SK-N-SH (cell line): ENCODE results near the gene PLTP. TPM values are rescaled to one million over a fixed set of nuclear protein-coding genes. Genes with fewer than 3 reads are reported as not detected.

Source experiments
- CTCF ChIA-PET: fragments of 300-600, 350-600 bp; formaldehyde crosslinking; extraction: SDS; loops from one replicate; lab custom pipeline; 2021; lab: Yijun Ruan, JAX
- POLR2A ChIA-PET: fragments of 350-600 bp; sonication (Branson Sonifier 250); formaldehyde crosslinking; extraction: SDS; loops from one replicate; lab custom pipeline; 2020; ENCODE audit warnings: antibody characterized with exemption, inconsistent platforms; lab: Yijun Ruan, JAX
- DNase-seq: peaks from one replicate; pipeline ENCODE4 v3.0.0; 2012
- H2AFZ ChIP-seq: fragments of 200-600 bp; sonication (generic); 2 replicates; pipeline ENCODE4 v1.8.1; 2016; ENCODE audit warnings: antibody characterized with exemption, mild to moderate bottlenecking, low read depth
- H3F3A ChIP-seq: fragments of 200-600 bp; sonication (generic); replicated peaks from 2 replicates; pipeline ENCODE3; 2016; ENCODE audit warnings: antibody characterized with exemption, mild to moderate bottlenecking; ENCODE audit not compliant: insufficient read depth
- H3K27ac ChIP-seq, 2 experiments: fragments of 200-500 bp in 1 of 2; fragments of 200-600 bp in 1 of 2; sonication (Bioruptor generic) in 1 of 2; sonication (generic), shearing (Covaris generic) in 1 of 2; 2 replicates each; pipeline versions ENCODE4 v1.5.1 to v1.6.1; 2014 to 2016; ENCODE audit warnings: low read depth in 2 of 2, inconsistent platforms in 1 of 2, low read length in 1 of 2, mild to moderate bottlenecking in 1 of 2, mixed read lengths in 1 of 2
- H3K27me3 ChIP-seq: fragments of 200-600 bp; sonication (generic), shearing (Covaris generic); 2 replicates; pipeline ENCODE4 v1.6.1; 2016; ENCODE audit warnings: mixed run types; ENCODE audit not compliant: insufficient read depth
- H3K36me3 ChIP-seq, 2 experiments: fragments of 200-500 bp in 1 of 2; fragments of 200-600 bp in 1 of 2; sonication (Bioruptor generic) in 1 of 2; sonication (generic) in 1 of 2; replicated peaks in 1 of 2; 2 replicates each; pipeline versions ENCODE3 to v1.5.1; 2014 to 2016; ENCODE audit warnings: low read length in 1 of 2, mild to moderate bottlenecking in 1 of 2; ENCODE audit not compliant: insufficient read depth in 2 of 2, control insufficient read depth in 1 of 2
- H3K4me1 ChIP-seq, 2 experiments: fragments of 200-500 bp in 1 of 2; fragments of 200-600 bp in 1 of 2; sonication (Bioruptor generic) in 1 of 2; sonication (generic), shearing (Covaris generic) in 1 of 2; 2 replicates each; pipeline versions ENCODE4 v1.5.1 to v1.6.1; 2014 to 2016; ENCODE audit warnings: low read depth in 1 of 2, low read length in 1 of 2, mixed run types in 1 of 2; ENCODE audit not compliant: insufficient read depth in 2 of 2, control insufficient read depth in 1 of 2
- H3K4me2 ChIP-seq: fragments of 200-600 bp; sonication (generic), shearing (Covaris generic); 2 replicates; pipeline ENCODE4 v1.6.1; 2017; ENCODE audit warnings: mixed run types
- H3K4me3 ChIP-seq, 2 experiments: fragments of 200-500 bp in 1 of 2; fragments of 200-600 bp in 1 of 2; sonication (Bioruptor generic) in 1 of 2; sonication (generic), shearing (Covaris generic) in 1 of 2; 2 replicates each; pipeline versions ENCODE4 v1.5.1 to v1.8.1; 2014 to 2016; ENCODE audit warnings: low read depth in 2 of 2, inconsistent platforms in 1 of 2, low read length in 1 of 2, mild to moderate bottlenecking in 1 of 2, mixed read lengths in 1 of 2, moderate library complexity in 1 of 2
- H3K79me2 ChIP-seq: fragments of 200-600 bp; sonication (generic); 2 replicates; pipeline ENCODE4 v1.8.1; 2017; ENCODE audit warnings: mild to moderate bottlenecking; ENCODE audit not compliant: insufficient read depth
- H3K9ac ChIP-seq: fragments of 200-600 bp; sonication (generic); 2 replicates; pipeline ENCODE4 v1.6.1; 2017; ENCODE audit warnings: mixed run types
- H3K9me2 ChIP-seq: fragments of 200-600 bp; sonication (generic); 2 replicates; pipeline ENCODE4 v1.6.1; 2017; ENCODE audit warnings: mixed run types
- H3K9me3 ChIP-seq: fragments of 200-600 bp; sonication (generic); 2 replicates; pipeline ENCODE4 v1.6.1; 2017; ENCODE audit warnings: mixed run types, mild to moderate bottlenecking, moderate library complexity
- H4K20me1 ChIP-seq: fragments of 200-600 bp; sonication (generic); 2 replicates; pipeline ENCODE4 v1.6.1; 2017; ENCODE audit warnings: mild to moderate bottlenecking, mixed run types; ENCODE audit not compliant: insufficient read depth
- EP300 ChIP-seq, 2 experiments: IDR thresholded peaks; 2 replicates each; pipeline versions ENCODE4 v1.4.0 to v1.6.1; 2012; ENCODE audit warnings: borderline replicate concordance in 1 of 2, low read depth in 1 of 2, low read length in 1 of 2
- GABPA ChIP-seq: IDR thresholded peaks from 2 replicates; pipeline ENCODE4 v1.4.0; 2012; ENCODE audit warnings: low read depth, mild to moderate bottlenecking
- MEF2A ChIP-seq: IDR thresholded peaks from 2 replicates; pipeline ENCODE4 v1.4.0; 2012; ENCODE audit warnings: low read depth, borderline replicate concordance
- POLR2AphosphoS5 ChIP-seq: IDR thresholded peaks from 2 replicates; pipeline ENCODE4 v1.6.1; 2012; ENCODE audit warnings: low read depth, low read length
- RAD21 ChIP-seq: IDR thresholded peaks from 2 replicates; pipeline ENCODE4 v1.6.1; 2012; ENCODE audit warnings: mild to moderate bottlenecking, low read length
- RFX5 ChIP-seq: IDR thresholded peaks from 2 replicates; pipeline ENCODE4 v1.6.1; 2012; ENCODE audit warnings: mild to moderate bottlenecking, improper control_type of control experiment, low read length
- TAF1 ChIP-seq: IDR thresholded peaks from 2 replicates; pipeline ENCODE4 v1.6.1; 2012; ENCODE audit warnings: low read depth, mild to moderate bottlenecking, low read length, moderate library complexity, borderline replicate concordance
- USF2 ChIP-seq: fragments of 150-350 bp; IDR thresholded peaks from 2 replicates; pipeline ENCODE4 v1.6.1; 2017; ENCODE audit warnings: antibody characterized with exemption, low read length, low read depth, borderline replicate concordance
- WGBS: methylation state at CpG from one replicate; pipeline ENCODE4 v1.1.6; 2017; ENCODE audit warnings: low lambda C conversion rate; 5-methylcytosine and 5-hydroxymethylcytosine counted together
- polyA plus RNA-seq, 3 experiments: library from polyadenylated mRNA; depleted of rRNA; stranded (reverse); fragments of >200 nt; gene quantifications; 2 replicates each; pipeline ENCODE4 v1.2.3, GENCODE V29; 2012
- TF ChIP-seq, protein P1 (sequence below): IDR thresholded peaks from 2 replicates; pipeline ENCODE4 v1.4.0; 2012; ENCODE audit warnings: low read depth, borderline replicate concordance
- TF ChIP-seq, protein P2 (sequence below): fragments of 150-350 bp; IDR thresholded peaks from 2 replicates; pipeline ENCODE4 v1.6.1; 2016; ENCODE audit warnings: mild to moderate bottlenecking, low read depth, low read length

Gene PLTP
- polyA plus RNA-seq, 1 of the 3 experiments (the other 2 are of a cell fraction) = 154 TPM

GRCh38 chr20:45850238-45850637, 61.7 kb downstream of the PLTP start:
- peaks cover 0 to 4% of the 10 kb centered on the region in 2 experiments; a peak in 1 of 4 replicates for H3K4me1 ChIP-seq
- peaks cover 19 to 33% of the 10 kb centered on the region in 2 experiments for H3K36me3 ChIP-seq
- H3K4me2 ChIP-seq = no peak overlapping the region
- no peaks in the 10 kb centered on the region for H4K20me1 ChIP-seq
- no peak for DNase-seq
- H3K4me3 ChIP-seq = no peak overlapping the region
- no peaks in the 10 kb centered on the region for H3K9me2 ChIP-seq
- POLR2A ChIA-PET = no interaction called here
- no peak overlapping the region for H2AFZ ChIP-seq
- WGBS = 100% methylated on average over 2 of the region's 2 CpGs
- H3K9ac ChIP-seq = no peak overlapping the region
- peaks cover 3% of the 10 kb centered on the region for H3F3A ChIP-seq
- CTCF ChIA-PET = no interaction called here
- H3K9me3 ChIP-seq = no peaks in the 10 kb centered on the region
- no peak for TF ChIP-seq RAD21
- TF ChIP-seq GABPA = no peak
- TF ChIP-seq EP300 (IDR thresholded peaks at IDR 0.05; ENCODE audit: borderline replicate concordance in 1 of 2, low read depth in 1 of 2, low read length in 1 of 2) = no peak
- no peak for TF ChIP-seq POLR2AphosphoS5
- no peak for TF ChIP-seq TAF1
- TF ChIP-seq, protein P1, sequence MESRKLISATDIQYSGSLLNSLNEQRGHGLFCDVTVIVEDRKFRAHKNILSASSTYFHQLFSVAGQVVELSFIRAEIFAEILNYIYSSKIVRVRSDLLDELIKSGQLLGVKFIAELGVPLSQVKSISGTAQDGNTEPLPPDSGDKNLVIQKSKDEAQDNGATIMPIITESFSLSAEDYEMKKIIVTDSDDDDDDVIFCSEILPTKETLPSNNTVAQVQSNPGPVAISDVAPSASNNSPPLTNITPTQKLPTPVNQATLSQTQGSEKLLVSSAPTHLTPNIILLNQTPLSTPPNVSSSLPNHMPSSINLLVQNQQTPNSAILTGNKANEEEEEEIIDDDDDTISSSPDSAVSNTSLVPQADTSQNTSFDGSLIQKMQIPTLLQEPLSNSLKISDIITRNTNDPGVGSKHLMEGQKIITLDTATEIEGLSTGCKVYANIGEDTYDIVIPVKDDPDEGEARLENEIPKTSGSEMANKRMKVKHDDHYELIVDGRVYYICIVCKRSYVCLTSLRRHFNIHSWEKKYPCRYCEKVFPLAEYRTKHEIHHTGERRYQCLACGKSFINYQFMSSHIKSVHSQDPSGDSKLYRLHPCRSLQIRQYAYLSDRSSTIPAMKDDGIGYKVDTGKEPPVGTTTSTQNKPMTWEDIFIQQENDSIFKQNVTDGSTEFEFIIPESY = no peak
- TF ChIP-seq, protein P2, sequence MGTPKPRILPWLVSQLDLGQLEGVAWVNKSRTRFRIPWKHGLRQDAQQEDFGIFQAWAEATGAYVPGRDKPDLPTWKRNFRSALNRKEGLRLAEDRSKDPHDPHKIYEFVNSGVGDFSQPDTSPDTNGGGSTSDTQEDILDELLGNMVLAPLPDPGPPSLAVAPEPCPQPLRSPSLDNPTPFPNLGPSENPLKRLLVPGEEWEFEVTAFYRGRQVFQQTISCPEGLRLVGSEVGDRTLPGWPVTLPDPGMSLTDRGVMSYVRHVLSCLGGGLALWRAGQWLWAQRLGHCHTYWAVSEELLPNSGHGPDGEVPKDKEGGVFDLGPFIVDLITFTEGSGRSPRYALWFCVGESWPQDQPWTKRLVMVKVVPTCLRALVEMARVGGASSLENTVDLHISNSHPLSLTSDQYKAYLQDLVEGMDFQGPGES = no peak
- no peak for TF ChIP-seq RFX5
- no peak for TF ChIP-seq USF2
- no peak overlapping the region for H3K27ac ChIP-seq
- H3K79me2 ChIP-seq = peaks cover 13% of the 10 kb centered on the region; the same call in 1 of the 2 replicates
- no peaks in the 10 kb centered on the region for H3K27me3 ChIP-seq

DNA sequence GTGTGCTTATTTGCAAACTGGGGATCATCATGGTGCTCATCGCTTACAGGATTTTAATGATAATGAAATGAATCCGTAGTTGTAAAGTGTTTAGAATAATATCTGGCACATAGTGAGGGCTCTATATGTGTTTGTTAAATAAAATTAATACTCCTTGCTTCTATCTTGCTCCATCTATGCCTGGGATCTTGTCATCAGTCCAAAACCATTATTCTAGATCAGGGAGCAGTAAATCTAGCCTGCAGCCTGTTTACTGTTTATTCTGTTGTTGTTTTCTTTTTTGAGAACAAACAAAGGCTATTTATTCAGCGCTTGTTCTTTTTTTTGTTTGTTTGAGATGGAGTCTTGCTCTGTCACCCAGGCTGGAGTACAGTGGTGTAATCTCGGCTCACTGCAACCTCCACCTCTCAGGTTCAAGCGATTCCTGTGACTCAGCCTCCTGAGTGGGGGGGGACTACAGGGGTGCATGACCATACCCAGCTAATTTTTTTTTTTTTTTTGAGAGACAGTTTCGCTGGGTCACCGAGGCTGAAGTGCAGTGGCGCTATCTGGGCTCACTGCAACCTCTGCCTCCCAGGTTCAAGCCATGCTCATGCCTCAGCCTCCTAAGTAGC, 62.9 kb downstream of the PLTP start:
- H3K9me3 ChIP-seq = no peaks in the 10 kb centered on the region
- H2AFZ ChIP-seq = no peak overlapping the region
- ChIA-PET CTCF (interaction anchor here (1.6 kb wide), 1 partner anchor 41 kb away, joined by 3 read pairs; no protein-coding TSS in a partner anchor), POLR2A (interaction anchor here (1.5 kb wide), 1 partner anchor 10 kb away, joined by 3 read pairs; no protein-coding TSS in a partner anchor)
- 89% methylated on average over 8 of the region's 8 CpGs for WGBS
- H3K9me2 ChIP-seq = no peaks in the 10 kb centered on the region
- H4K20me1 ChIP-seq = no peaks in the 10 kb centered on the region
- peaks cover 7% of the 10 kb centered on the region; the same call in 1 of the 2 replicates for H3K79me2 ChIP-seq
- no peak for TF ChIP-seq MEF2A
- no peak for TF ChIP-seq USF2
- TF ChIP-seq, all 33 proteins: peak for 0
- H3K27me3 ChIP-seq = no peaks in the 10 kb centered on the region
- H3K27ac ChIP-seq = no peak overlapping the region
- no peak for DNase-seq
- H3K4me3 ChIP-seq = no peak overlapping the region
- peaks cover 26 to 37% of the 10 kb centered on the region in 2 experiments for H3K36me3 ChIP-seq
- no peak overlapping the region for H3K4me2 ChIP-seq
- H3K4me1 ChIP-seq = no peaks in the 10 kb centered on the region
- peaks cover 3% of the 10 kb centered on the region for H3F3A ChIP-seq
- no peak overlapping the region for H3K9ac ChIP-seq

Other genes with a start within 250 kb of the PLTP start
- gene WFDC11, start 241.9 kb downstream of the PLTP start, polyA plus RNA-seq (2012; rRNA removed) = not detected in 2 replicates
- gene WFDC13, start 210.1 kb downstream of the PLTP start, polyA plus RNA-seq (2012; rRNA removed) = not detected in 2 replicates
- gene WFDC10B, start 207.1 kb downstream of the PLTP start, polyA plus RNA-seq (2012; rRNA removed) = not detected in 2 replicates
- gene SPINT4, start 189.8 kb downstream of the PLTP start, polyA plus RNA-seq (2012; rRNA removed) = not detected in 2 replicates
- 0.76 and 0.97 TPM in 2 replicates for gene WFDC3, start 120.3 kb downstream of the PLTP start, polyA plus RNA-seq (2012; rRNA removed)
- 60.0 and 65.8 TPM in 2 replicates for gene DNTTIP1, start 120.2 kb downstream of the PLTP start, polyA plus RNA-seq (2012; rRNA removed)
- gene UBE2C, start 99.5 kb downstream of the PLTP start, polyA plus RNA-seq (2012; rRNA removed) = 82.8 and 115 TPM in 2 replicates
- 0.57 and 1.1 TPM in 2 replicates for gene TNNC2, start 84.8 kb downstream of the PLTP start, polyA plus RNA-seq (2012; rRNA removed)
- gene SNX21, start 78.4 kb downstream of the PLTP start, polyA plus RNA-seq (2012; rRNA removed) = 20.6 and 22.1 TPM in 2 replicates
- 48.4 and 54.8 TPM in 2 replicates for gene ACOT8, start 54.8 kb downstream of the PLTP start, polyA plus RNA-seq (2012; rRNA removed)
- 2.3 and 2.9 TPM in 2 replicates for gene ZSWIM3, start 54.5 kb downstream of the PLTP start, polyA plus RNA-seq (2012; rRNA removed)
- gene ZSWIM1, start 30.9 kb downstream of the PLTP start, polyA plus RNA-seq (2012; rRNA removed) = 1.8 and 2.8 TPM in 2 replicates
- 1.3 and 2.9 TPM in 2 replicates for gene SPATA25, start 24.5 kb downstream of the PLTP start, polyA plus RNA-seq (2012; rRNA removed)
- 3.5 and 4.7 TPM in 2 replicates for gene NEURL2, start 20.9 kb downstream of the PLTP start, polyA plus RNA-seq (2012; rRNA removed)
- 338 and 363 TPM in 2 replicates for gene CTSA, start 20.8 kb downstream of the PLTP start, polyA plus RNA-seq (2012; rRNA removed)
- 18.2 and 23.1 TPM in 2 replicates for gene PCIF1, start 22.5 kb upstream of the PLTP start, polyA plus RNA-seq (2012; rRNA removed)
- gene ZNF335, start 60.0 kb upstream of the PLTP start, polyA plus RNA-seq (2012; rRNA removed) = 8.5 and 11.7 TPM in 2 replicates
- 0.18 and 0.23 TPM in 2 replicates for gene MMP9, start 96.8 kb upstream of the PLTP start, polyA plus RNA-seq (2012; rRNA removed)
- 8.5 and 19.9 TPM in 2 replicates for gene SLC12A5, start 117.1 kb upstream of the PLTP start, polyA plus RNA-seq (2012; rRNA removed)
- gene NCOA5, start 177.8 kb upstream of the PLTP start, polyA plus RNA-seq (2012; rRNA removed) = 18.6 and 20.4 TPM in 2 replicates
- not detected in 2 replicates for gene CD40, start 206.2 kb upstream of the PLTP start, polyA plus RNA-seq (2012; rRNA removed)